ENCODE measurements around the gene EPSTI1. TPM values are rescaled to one million over a fixed set of nuclear protein-coding genes. Genes with fewer than 3 reads are reported as not detected.

Gene EPSTI1
- total RNA-seq, 6 experiments from 2014 or later: 2.5 to 9.9 (median 5.2) TPM

DNA sequence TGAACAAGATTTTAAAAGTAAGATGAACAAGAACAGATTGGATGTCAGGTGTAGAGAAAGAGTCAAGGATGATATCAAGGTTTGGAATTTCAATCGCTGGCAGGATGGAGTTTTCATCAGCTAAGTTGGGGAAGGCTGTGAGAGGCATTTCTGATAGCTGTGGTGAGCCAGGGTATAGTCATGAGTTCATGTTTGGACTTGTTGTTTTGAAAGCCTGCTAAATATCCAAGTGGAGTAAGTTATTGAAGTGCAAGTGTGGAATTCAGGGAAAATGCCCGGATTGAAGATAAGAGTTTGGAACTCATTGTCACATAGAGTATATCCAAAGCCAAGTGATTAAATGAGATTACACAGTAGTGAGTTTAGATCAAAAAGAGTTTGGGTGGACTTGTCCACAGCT, 11.0 kb upstream of the EPSTI1 start:
- TF ChIP-seq POLR2A (IDR thresholded peaks at IDR 0.05) (no peak), CTCF (IDR thresholded peaks at IDR 0.05) (no peak)

DNA sequence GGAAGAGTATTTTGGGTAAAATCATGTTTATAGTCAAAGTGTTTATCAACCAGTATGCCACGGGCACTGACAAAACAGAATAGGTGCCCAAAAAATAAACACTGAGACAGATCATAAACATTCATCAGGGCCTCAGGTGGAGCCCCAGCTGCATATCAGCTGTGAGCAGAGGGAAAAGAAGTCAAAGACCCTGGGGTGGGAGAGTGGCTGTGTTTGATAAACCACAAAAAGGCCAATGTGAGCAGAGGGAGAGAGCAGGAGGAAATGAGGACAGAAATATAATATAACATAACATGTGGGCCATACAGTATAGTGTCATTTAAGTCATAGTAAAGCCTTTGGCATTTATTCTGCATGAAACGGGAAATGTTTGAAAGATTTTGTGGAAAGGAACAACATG, 10.0 kb upstream of the EPSTI1 start:
- no peak for TF ChIP-seq POLR2A (IDR thresholded peaks at IDR 0.05)
- no peak for TF ChIP-seq CTCF (IDR thresholded peaks at IDR 0.05)
- H3K4me1 ChIP-seq: no peaks in the 10 kb centered on the region
- no peaks in the 10 kb centered on the region for H3K9me3 ChIP-seq
- H3K36me3 ChIP-seq: no peaks in the 10 kb centered on the region
- ATAC-seq (no peak), DNase-seq (no peak)
- H3K27me3 ChIP-seq: no peaks in the 10 kb centered on the region
- intact Hi-C loops (cut with DNase I): no loop called here
- H3K4me3 ChIP-seq: no peak overlapping the region
- H3K27ac ChIP-seq: no peak overlapping the region
- 65% methylated on average over 2 of the region's 2 CpGs for WGBS (ENCODE audit: insufficient coverage, low coverage, low lambda C conversion rate, missing lambda C conversion rate)

More for the DNA sequence above, 11.0 kb upstream of the EPSTI1 start:
- Histone ChIP-seq H3K4me1 (no peaks in the 10 kb centered on the region), H3K36me3 (no peaks in the 10 kb centered on the region), H3K9me3 (no peaks in the 10 kb centered on the region), H3K4me3 (no peak overlapping the region), H3K27ac (no peak overlapping the region), H3K27me3 (no peaks in the 10 kb centered on the region)
- 77% methylated on average over 2 of the region's 2 CpGs for WGBS (ENCODE audit: insufficient coverage, low coverage, low lambda C conversion rate, missing lambda C conversion rate)
- intact Hi-C loops (cut with DNase I): no loop called here
- ATAC-seq (no peak), DNase-seq (no peak)

- H3K36me3 ChIP-seq: no peaks in the 10 kb centered on the region
- H3K27ac ChIP-seq: no peak overlapping the region
- no peak overlapping the region for H3K4me3 ChIP-seq
- H3K9me3 ChIP-seq: no peaks in the 10 kb centered on the region
- H3K27me3 ChIP-seq: no peaks in the 10 kb centered on the region
- intact Hi-C loops (cut with DNase I): no loop called here
- no peaks in the 10 kb centered on the region for H3K4me1 ChIP-seq
- TF ChIP-seq POLR2A (IDR thresholded peaks at IDR 0.05) (no peak), CTCF (IDR thresholded peaks at IDR 0.05) (no peak)
- no peak for DNase-seq
- 55% methylated on average over 4 of the region's 4 CpGs for WGBS (ENCODE audit: insufficient coverage, low coverage, low lambda C conversion rate, missing lambda C conversion rate)
- ATAC-seq: no peak
These were observed 8.6 kb upstream of the EPSTI1 start for GRCh38 chr13:43000676-43001075.

- no peak for ATAC-seq
- H3K27ac ChIP-seq: no peak overlapping the region
- intact Hi-C loops (cut with DNase I): no loop called here
- no peak overlapping the region for H3K4me3 ChIP-seq
- H3K36me3 ChIP-seq: no peaks in the 10 kb centered on the region
- H3K4me1 ChIP-seq: no peaks in the 10 kb centered on the region
- TF ChIP-seq POLR2A (IDR thresholded peaks at IDR 0.05) (no peak), CTCF (IDR thresholded peaks at IDR 0.05) (no peak)
- no peak for DNase-seq
- WGBS (ENCODE audit: insufficient coverage, low coverage, low lambda C conversion rate, missing lambda C conversion rate): no CpG with 5 or more reads among the region's 2 CpGs
- H3K9me3 ChIP-seq: no peaks in the 10 kb centered on the region
- H3K27me3 ChIP-seq: no peaks in the 10 kb centered on the region
These were observed 7.5 kb upstream of the EPSTI1 start for GRCh38 chr13:42999491-42999890.

- 72% methylated on average over 2 of the region's 2 CpGs for WGBS (ENCODE audit: insufficient coverage, low coverage, low lambda C conversion rate, missing lambda C conversion rate)
- Histone ChIP-seq H3K36me3 (no peaks in the 10 kb centered on the region), H3K4me3 (no peak overlapping the region), H3K27ac (no peak overlapping the region), H3K4me1 (no peaks in the 10 kb centered on the region), H3K9me3 (no peaks in the 10 kb centered on the region), H3K27me3 (no peaks in the 10 kb centered on the region)
- intact Hi-C loops (cut with DNase I): no loop called here
- DNase-seq (no peak), ATAC-seq (no peak)
- TF ChIP-seq POLR2A (IDR thresholded peaks at IDR 0.05): no peak
These were observed 5.3 kb upstream of the EPSTI1 start for GRCh38 chr13:42997381-42997780.

Measured in right lobe of liver (tissue), 6 donors.